Ammon's horn (tissue), 1 donor: Measurements from ENCODE around the gene SURF4.
"Not testable (repeated sequence)": the region's sequence is repeated elsewhere in the genome, so short reads cannot be mapped to it uniquely, and the experiment has no call there.

ENCODE experiments used
- DNase-seq: peaks from one replicate; pipeline ENCODE4 v3.0.0-alpha.2; 2016; ENCODE audit warnings: low spot score

Gene SURF4

DNA sequence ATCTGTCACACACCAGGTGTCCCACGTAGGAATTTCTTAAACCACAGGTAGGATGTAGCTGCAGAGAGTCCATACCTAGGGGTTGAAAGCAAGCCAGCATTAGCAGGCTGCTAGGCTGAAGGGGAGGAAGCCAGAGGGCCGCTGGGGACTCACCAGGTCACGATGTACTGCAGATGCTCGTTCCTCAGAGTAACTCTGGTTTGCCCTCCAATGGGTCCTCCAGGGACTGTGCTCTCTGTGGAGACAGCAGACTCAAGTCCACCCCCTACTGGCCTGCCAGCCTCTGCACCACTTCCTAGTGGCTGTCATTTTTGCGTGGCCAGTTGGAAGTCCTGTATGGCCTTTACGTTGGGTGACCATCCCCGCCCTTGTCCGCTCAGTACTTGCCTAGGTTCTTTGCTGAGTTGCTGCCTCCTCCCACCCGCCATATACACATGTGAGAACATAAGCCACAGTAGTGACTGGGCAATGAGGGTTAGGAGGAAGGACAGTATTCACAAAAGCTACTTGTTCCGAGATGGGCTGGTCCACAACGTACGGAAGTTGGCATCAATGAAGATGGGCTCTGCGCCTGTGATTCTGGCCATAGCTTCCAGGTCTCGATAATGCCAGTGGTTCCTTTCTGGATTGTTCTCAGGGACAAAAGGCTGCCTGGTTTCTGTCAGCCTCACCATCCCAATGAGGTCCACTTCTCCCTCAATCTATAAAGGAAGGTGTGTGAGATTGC is 23.8 kb downstream of the SURF4 start:
- no peak for DNase-seq

DNA sequence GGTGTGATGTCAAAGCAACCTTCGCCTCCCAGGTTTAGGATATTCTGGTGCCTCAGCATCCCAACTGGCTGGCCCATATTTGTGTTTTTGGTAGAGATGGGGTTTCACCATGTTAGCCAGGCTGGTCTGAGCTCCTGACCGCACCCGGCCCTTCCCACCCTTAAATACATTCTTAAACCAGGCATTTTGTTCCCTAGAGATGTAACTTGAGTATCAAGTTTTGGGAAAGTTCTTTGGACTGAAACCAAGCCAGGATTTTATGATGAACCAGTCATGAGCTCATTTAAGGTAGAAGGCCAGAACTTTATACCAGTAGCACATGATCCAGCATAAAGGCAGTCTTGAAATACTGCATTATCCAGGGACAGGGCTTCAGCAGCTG is 24.3 kb downstream of the SURF4 start:
- DNase-seq = no peak

DNA sequence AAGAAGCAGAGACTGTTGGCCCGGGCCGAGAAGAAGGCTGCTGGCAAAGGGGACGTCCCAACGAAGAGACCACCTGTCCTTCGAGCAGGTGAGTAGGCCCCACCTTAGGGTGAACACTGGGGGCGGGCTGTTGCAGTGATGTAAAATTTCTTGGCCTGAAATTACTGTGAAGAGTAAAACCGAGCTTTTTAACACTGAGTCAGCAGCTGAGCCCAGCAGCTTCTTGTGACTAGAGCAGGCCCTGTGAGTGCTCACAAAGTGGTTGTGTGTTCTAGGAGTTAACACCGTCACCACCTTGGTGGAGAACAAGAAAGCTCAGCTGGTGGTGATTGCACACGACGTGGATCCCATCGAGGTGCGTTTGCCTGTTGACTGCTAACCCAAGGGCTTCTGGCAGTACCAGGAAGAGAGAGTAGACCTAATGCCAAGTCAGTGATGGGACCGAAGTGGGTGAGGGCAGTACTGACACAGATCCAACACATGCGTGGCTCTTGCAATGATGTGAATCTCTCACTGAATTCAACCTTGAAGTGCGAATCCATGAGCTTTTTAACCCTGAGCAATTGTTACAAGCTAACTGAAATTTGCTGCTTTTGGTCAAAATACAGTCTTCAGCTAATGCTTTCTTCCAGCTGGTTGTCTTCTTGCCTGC is 25.8 kb downstream of the SURF4 start:
- DNase-seq = no peak

DNA sequence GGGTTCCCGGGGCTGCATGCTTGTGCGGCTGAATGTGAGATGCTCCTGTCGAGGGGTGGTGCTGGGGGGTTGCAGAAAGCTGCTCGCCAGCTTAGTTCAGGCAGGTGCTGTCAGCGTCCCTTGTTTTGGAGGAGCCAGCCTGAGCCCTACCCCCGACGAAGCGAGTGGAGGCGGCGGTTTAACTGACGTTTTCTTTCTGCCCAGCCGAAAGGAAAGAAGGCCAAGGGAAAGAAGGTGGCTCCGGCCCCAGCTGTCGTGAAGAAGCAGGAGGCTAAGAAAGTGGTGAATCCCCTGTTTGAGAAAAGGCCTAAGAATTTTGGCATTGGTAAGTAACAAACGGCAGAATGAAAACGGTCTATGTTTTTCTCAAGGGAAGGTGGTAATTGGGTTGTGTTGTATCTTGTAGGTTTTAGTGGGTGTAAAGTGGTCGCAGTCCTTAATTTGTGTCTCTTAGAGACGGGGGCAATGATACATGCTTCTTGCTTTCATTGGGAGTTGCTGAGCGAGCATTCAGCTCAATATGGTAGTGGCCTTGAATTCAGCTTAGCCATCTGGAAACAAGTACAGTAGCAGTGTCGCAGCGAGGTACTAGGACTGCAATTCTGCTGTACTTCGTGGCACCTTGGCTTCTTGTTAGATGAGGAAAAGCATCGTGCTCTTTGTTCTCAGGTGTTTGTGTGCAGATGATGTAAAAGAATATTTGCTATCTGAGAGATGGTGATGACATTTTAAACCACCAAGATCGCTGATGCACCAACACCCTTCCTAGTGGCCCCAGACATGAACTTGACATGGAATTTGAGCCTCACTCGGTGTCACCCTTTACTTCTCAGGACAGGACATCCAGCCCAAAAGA is 26.9 kb downstream of the SURF4 start:
- DNase-seq = no peak

DNA sequence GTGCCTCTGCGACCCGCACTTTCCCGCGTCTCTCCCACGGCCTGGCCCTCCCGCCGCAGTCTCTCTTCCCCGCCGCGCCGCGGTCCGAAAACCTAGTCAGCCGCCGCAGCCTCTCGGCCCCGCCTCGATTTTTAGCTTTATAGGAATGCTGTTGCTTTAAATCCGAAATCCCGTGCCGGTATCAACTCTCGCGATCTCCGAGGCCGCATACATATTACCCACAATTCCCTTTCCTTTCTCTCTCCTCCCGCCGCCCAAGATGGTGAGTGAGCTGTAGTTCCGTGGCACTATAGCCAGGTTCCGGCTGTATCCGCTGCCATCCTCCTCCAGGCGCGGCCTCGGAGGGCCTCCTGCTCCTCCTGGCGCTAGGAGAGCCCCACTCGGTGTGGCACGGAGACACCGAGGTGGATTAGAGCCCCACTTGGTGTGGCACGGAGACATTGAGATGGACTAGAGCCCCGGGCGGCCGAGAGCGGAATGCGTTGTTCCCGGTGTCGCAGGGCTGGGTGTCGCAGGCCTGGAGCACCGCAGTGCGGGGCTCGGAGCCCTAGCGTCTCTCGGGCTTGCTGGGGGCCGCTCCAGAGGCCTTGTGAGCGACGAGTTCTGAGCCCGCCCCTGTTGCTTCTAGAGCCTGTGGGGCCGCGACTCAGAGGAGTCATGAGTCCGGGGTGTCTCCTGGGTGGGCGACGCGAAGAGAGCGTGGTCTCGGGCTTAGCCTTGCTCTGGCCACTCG is 27.7 kb downstream of the SURF4 start, which contains the start of the genes MED22 and RPL7A:
Gene MED22 (minus strand): TSS at position 147 of the 733 bp plus-strand sequence. CDS start 1,469 bp downstream, outside the sequence.
Gene RPL7A (plus strand): TSS at position 234 of the 733 bp plus-strand sequence. CDS start 26 bp downstream, at position 260.
- peak; percentile 96 for DNase-seq

DNA sequence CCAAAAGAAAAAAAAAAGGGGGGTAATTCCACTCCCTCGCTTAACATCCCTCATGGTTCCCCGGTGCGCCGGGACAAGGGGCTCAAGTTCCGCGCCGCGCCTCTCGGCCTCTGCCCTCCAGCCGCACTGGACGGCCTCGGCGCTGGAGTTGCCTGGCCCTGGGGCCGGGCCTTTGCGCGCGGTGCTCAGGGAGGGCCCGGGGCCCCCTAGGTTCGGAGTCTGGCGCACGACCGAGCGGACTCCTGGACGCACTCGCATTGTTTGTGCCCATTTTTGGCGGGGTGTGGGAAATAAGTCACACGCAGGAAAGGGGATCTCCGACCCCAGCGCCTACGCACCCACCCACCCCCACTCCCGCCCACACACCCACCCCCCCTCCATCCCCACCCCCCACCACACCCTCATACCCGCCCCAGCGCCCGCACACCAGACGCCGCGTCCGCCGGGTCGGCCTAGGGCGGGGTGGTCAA is 28.3 kb downstream of the SURF4 start:
- DNase-seq = no peak

DNA sequence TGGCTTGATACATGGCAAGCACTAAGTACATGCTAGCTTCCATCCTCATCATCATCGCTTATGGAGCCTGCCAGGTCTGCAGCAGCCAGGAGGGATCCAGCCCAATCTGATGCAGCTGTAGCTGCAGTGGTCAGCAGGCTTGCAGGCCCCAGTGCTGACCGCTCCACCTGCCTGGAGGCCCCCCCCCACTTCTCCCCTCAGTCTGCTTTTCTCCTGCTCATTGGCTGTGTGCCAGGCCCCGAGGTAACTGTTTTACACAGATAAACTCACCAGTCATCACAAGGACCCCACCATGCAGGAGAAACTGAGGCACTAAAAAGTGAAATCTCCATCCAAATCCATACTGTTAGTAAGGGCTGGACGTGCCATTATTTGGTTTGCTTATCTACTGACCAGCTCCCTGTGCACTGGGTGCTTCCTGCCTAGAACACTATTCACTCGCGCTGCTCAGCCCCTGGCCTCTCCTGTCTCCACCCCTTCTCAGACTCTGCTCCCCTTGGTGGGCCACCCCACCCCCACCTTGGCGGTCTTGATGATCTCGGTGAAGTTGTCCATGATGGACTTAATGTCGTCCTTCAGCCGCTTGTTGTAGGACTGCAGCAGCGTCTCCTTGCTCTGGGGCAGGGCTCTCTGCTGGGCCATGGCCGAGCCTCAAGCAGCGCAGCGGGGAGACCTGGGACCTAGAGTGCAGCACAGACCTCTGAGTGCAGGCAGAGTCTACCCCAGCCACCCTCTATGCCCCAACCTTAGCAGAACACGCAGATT is 29.7 kb downstream of the SURF4 start:
- no peak for DNase-seq

DNA sequence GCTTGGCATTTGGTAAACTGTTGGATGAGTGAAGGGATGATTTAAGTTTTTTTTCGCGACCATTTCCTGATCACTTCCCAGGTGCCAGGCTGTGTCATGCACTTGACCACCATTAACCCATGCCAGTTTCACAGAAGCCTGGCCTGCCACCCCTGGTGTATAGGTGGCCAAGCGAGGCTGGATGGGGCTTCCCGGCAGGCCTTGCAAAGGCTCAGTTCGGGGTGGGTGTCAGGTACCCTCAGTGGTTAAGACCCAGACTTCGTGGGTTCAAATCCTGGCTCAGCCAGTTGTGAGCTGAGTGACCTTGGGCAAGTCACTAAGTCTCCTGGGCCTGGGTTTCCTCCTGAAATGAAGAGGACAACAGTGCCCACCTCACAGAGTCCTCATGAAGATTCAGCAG is 30.3 kb downstream of the SURF4 start:
- DNase-seq = no peak

DNA sequence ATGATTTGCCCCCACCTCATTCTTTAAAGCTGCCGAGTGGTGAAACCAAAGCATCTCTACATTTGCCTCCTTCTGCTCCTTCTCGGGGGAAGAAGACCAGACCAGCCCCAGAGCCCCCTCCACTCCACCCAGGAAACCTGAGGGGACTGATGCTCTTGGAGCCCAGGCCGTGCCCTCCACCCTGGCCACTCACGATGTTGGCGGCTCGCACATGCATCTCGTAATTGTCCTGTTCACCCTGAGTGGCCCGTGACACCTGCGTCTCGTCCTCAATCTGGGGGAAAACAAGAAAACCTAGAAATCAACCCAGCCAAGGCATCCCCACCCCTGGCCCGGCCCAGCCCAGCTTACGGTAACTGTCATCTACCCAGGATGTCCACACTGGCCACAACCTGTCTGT is 30.9 kb downstream of the SURF4 start:
- no peak for DNase-seq

DNA sequence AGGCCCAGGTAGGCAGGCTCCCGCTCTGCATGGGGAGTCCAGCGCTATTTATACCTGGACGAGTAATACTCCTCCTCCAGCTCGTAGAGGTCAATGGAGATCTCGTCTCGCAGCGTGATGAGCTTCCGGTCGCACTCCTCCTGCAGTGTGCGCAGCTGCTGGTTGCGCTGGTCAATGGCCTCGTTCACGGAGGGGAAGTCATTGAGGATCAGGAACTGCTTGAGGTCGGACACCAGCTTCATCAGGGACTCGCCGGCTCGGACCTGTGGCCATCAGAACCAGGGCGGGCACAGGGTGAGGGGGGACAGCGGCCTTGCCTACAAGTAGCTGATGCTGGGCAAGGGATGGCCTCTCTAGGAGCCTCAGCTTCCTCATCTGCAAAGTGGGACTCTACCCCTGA is 31.8 kb downstream of the SURF4 start:
- DNase-seq = no peak

DNA sequence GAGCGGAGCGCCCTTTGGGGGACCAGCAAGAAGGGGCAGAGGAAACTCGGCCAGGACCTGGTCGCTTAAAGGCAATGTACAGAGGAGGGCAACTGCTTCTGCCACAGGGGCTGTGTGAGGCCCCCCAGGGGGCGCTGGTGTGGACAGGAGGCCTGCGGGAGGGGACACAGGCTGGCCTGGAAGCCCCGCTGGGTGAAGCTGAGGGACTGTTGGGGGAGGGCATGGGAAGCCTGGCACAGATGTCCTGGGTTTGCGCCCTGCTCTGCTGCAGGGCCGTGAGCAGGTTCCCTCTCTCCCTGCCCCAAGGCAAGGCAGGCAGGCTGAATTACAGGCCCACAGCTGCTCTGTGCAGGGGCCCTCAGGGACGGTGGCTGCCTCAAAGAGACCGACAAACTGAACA is 33.3 kb downstream of the SURF4 start:
- no peak for DNase-seq

DNA sequence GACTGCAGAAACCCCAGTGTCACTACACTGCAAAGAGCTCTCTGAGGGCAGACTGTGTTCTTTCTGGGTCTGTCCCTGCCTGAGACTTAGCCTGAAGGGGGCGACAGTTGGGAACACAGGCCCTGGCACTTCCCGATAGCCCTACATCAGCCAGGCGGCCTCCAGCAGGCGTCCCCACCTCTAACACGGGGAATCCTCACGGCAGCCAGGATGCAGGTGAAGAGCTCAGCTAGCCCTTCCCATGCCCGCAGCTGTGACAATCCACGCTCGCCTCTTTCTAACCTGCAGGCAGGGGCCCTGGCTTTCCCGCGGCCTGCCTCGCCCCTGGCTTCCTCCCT is 33.8 kb downstream of the SURF4 start:
- DNase-seq = no peak

DNA sequence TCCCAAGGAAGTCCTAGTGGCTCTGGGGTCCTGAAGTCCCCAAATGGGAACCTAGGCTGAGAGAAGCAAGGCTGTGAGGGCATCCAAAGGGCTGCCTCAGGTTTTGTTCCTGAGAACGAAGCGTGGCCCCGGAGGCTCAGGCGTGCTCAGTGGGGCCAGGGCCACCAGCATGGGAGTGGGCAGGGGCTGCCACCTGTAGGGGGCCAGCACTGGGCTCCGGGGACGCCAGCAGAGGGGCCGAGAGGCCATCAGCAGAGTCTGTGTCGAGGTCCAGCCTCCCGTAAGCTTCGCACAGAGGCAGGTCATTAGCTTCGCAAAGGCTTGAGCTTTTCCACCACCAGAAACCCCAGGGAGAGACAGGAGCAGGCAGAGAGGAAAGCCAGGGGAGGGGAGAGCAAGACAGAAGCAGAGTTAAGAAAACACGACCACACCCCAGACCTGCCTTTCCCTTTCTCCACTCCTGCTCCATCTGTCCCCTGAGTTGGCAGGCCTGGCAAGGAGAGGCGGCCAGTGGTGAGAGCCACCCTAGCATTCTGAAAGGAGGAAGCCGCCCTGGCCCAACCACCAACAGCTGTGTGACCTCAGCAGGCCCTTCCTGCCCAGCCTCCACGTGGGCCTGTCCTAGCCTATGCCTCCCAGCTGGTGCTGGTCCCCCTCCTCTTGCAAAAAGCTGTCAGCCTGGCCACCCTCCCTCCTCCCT is 34.3 kb downstream of the SURF4 start:
- DNase-seq = peak; percentile 62

DNA sequence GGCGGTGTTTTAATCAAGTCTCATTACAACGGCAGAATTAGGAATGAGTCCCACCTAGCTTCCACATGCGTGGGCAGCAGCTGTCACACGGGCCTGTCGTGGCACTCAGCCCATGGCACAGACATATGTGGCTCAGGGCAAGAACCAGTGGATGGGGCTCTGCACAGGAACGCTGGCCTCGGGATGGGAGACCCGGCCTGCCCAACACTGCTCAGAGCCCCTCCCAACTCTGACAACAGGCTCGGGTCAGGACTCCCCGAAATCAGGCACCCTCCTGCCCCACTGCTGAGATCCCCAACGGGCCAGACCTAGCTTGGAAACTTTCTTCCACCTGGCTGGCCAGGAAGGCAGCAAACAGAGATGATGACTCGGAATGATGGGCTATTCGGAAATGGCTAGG is 34.9 kb downstream of the SURF4 start:
- DNase-seq = no peak

DNA sequence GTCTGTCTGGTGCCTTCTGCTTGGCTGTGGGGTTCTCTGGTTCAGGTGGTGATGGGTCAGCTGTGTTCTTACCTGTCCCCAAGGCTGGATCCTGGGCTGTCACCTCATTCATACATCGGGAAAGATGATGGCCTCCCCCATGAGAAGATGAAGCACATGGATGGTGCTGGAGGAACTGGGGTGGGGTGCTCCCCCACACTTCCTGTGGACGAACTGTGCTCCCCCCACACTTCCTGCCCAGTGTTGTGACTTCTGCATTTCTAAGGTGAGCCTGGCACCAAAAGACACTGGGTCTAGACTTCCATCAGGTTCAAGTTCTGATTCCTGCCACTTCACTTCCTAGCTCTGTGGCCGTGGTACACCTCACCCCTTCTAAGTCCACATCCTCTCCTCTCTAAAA is 35.6 kb downstream of the SURF4 start:
- no peak for DNase-seq

DNA sequence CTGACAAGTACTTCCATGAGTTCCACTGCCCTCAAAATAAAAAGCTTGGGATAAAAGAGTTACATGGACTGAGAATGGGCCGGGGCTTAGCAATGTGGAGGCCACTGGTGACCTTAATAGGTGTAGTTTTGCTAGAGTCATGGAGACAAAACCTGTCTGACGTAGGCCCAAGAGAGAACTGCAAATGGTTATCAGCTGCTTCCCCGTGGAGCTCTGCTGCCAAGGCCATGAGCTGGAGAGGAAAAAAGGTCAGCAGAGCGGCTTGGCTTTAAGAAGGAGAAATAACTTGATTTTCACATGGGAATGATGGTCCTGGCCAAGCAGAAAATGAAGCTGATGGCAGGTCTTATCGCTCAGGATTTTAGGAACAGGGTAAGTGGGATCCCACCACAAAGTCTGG is 36.2 kb downstream of the SURF4 start:
- DNase-seq = no peak

DNA sequence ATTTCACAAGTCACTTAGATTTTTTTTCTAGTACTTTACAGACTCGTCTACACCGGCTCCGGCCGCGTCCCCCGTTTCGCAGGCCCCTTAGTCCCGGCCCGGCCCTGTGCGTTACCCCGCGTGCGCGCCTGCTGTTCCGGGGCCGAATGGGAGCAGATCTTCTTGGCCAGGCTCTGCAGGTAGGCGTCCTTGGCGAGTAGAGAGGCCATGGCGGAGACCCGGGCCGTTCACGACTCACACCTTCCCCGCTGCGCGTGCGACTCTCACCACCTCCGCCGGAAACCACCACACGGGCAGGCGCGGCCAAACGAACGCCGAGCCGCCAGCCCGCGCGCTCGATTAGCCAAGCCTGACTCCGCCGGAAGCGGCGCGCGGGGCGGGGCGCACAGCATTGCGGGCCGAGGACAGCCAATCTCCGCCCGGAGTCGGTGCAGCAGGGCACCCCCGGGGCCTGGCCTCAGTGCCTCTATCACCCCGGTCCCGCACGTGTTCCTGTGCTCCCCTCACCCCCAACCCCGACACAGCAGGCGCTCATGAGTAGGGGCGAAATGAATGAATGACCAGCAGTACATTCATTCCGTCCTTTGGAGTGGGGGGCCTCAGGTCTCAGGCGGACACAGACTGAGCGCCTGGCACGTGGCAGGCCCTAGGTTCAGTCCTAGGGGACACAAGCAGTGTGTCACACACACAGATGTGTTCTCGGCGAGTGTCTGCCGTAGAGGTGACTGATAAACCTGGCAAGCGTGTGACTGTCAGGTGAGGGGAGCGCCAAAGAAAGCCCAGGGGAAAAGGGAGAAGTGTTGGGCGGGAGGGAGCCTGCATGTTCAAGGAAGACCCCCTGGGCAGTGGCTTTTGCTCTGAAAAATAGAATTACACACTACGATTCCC is 39.7 kb downstream of the SURF4 start, which contains the start of gene SURF6:
Gene SURF6 (minus strand): TSS at position 265 of the 888 bp plus-strand sequence. CDS start 56 bp downstream, at position 209.
- DNase-seq = peak; percentile 91

DNA sequence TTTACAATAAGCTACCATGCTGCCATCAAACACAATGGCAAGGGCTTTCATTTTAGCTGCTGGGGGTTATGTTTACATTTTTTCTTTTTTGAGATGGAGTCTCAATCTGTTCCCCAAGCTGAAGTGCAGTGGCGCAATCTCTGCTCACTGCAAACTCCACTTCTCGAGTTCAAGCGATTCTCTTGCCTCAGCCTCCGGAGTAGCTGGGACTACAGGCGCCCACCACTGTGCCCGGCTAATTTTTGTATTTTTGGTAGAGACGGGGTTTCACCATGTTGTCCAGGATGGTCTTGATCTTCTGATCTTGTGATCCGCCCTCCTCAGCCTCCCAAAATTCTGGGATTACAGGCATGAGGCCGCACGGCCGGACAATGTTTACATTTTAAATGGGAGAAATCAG is 41.0 kb downstream of the SURF4 start:
- not testable (repeated sequence) for DNase-seq

DNA sequence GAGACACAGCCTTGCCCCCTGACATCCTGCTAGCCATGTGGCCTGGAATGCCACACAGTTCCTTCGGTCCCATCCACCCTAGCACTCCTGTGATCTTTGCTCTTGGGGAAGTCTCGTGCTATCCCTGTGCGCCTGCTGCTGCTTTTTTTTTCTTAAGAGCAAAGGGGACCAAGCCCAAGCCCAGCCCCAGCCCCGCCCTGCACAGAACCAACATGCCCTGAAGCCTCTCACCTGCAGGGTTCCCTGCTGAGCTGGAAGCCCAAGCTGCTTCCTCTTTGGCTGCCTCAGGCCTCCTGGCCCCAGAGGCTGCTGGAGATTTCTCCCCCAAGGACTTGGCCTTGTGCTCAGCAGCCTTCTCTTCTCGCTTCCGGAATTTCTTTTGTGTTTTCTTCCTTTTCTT is 41.7 kb downstream of the SURF4 start:
- DNase-seq = no peak
